Testis (tissue), 2 donors: ENCODE results near the gene STX4.

Experiments
- CTCF ChIP-seq, 3 experiments: fragments of 450-650 bp in 2 of 3; fragments of 200-600 bp in 1 of 3; sonication (generic) in 1 of 3; IDR thresholded peaks; one replicate each; pipeline ENCODE4 v1.5.1; 2016 to 2019; ENCODE audit warnings: antibody characterized with exemption in 3 of 3, mild to moderate bottlenecking in 2 of 3, moderate library complexity in 1 of 3
- POLR2A ChIP-seq: fragments of 450-650 bp; IDR thresholded peaks from one replicate; pipeline ENCODE4 v1.6.1; 2017; ENCODE audit warnings: antibody characterized with exemption, mild to moderate bottlenecking, moderate library complexity

GRCh38 chr16:30992931-30993816, 40.2 kb upstream of the STX4 start:
- TF ChIP-seq CTCF (IDR thresholded peaks at IDR 0.05): no peak
- no peak for TF ChIP-seq POLR2A
